ENCODE results near the gene CARD10.
A peak's percentile ranks its signal among the peaks of the same experiment; 100 is the strongest.

CARD10 gene

GRCh38 chr22:37483050-37483449 lies 36.2 kb downstream of the CARD10 start:
- Histone ChIP-seq H3K9me3 (ENCODE audit: severe bottlenecking) (no peaks in the 10 kb centered on the region), H3K4me3 (ENCODE audit: low read depth, low read length) (no peak overlapping the region), H3K27me3 (ENCODE audit: insufficient read depth, low read depth, severe bottlenecking) (no peaks in the 10 kb centered on the region), H3K36me3 (peaks cover 39% of the 10 kb centered on the region), H3K27ac (peak overlapping the region; percentile 95)
- no peak for TF ChIP-seq CTCF (IDR thresholded peaks at IDR 0.05; ENCODE audit: low read depth, low read length)
- DNase-seq = no peak

GRCh38 chr22:37482244-37482643 lies 37.0 kb downstream of the CARD10 start:
- Histone ChIP-seq H3K27me3 (ENCODE audit: insufficient read depth, low read depth, severe bottlenecking) (no peaks in the 10 kb centered on the region), H3K27ac (peak overlapping the region; percentile 95), H3K9me3 (ENCODE audit: severe bottlenecking) (no peaks in the 10 kb centered on the region), H3K36me3 (peaks cover 47% of the 10 kb centered on the region), H3K4me3 (ENCODE audit: low read depth, low read length) (no peak overlapping the region)
- TF ChIP-seq CTCF (IDR thresholded peaks at IDR 0.05; ENCODE audit: low read depth, low read length) = no peak
- DNase-seq = no peak

DNA sequence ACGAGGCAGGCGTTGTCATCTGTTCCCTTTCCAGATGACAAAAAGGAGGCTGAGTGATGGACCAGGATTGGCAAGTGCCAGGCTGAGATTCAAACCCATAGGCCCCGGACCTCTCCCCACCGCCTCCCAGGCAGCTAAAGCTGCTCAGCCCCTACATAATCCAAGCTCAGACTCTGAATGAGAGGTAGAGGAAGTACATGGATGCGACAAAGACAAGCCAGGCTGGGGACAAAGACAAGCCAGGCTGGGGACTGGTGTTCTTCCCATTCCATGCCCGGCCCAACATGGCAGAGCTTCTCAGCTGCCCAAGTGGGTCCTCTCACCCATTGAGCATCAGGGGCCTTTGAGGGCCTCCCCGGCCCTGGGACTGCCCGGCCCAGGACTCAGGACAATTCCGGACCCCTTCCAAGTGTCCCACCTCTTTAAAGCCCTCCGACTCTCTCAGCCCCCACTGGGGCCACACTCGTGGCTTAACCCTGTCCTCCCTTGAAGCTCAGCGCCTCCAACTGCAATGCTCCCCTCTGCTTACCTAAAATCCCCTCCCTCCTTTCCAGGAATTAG lies 37.8 kb downstream of the CARD10 start:
- Histone ChIP-seq H3K27me3 (ENCODE audit: insufficient read depth, low read depth, severe bottlenecking) (no peaks in the 10 kb centered on the region), H3K27ac (peak overlapping the region; percentile 63), H3K36me3 (peaks cover 55% of the 10 kb centered on the region), H3K9me3 (ENCODE audit: severe bottlenecking) (no peaks in the 10 kb centered on the region), H3K4me3 (ENCODE audit: low read depth, low read length) (no peak overlapping the region)
- no peak for TF ChIP-seq CTCF (IDR thresholded peaks at IDR 0.05; ENCODE audit: low read depth, low read length)
- DNase-seq = peak; percentile 61

- TF ChIP-seq CTCF (IDR thresholded peaks at IDR 0.05; ENCODE audit: low read depth, low read length) = no peak
- no peaks in the 10 kb centered on the region for H3K27me3 ChIP-seq (ENCODE audit: insufficient read depth, low read depth, severe bottlenecking)
- H3K27ac ChIP-seq = peak overlapping the region; percentile 1
- H3K4me3 ChIP-seq (ENCODE audit: low read depth, low read length) = no peak overlapping the region
- H3K36me3 ChIP-seq = peaks cover 63% of the 10 kb centered on the region
- no peak for DNase-seq
- no peaks in the 10 kb centered on the region for H3K9me3 ChIP-seq (ENCODE audit: severe bottlenecking)
Measured at GRCh38 chr22:37480387-37481346, 38.5 kb downstream of the CARD10 start.

GRCh38 chr22:37479196-37479595 lies 40.0 kb downstream of the CARD10 start:
- H3K27ac ChIP-seq = no peak overlapping the region
- H3K4me3 ChIP-seq (ENCODE audit: low read depth, low read length) = no peak overlapping the region
- no peak for DNase-seq
- peaks cover 76% of the 10 kb centered on the region for H3K36me3 ChIP-seq
- H3K27me3 ChIP-seq (ENCODE audit: insufficient read depth, low read depth, severe bottlenecking) = no peaks in the 10 kb centered on the region
- no peak for TF ChIP-seq CTCF (IDR thresholded peaks at IDR 0.05; ENCODE audit: low read depth, low read length)
- no peaks in the 10 kb centered on the region for H3K9me3 ChIP-seq (ENCODE audit: severe bottlenecking)
